ENCODE measurements around the gene LRPPRC.

DNA sequence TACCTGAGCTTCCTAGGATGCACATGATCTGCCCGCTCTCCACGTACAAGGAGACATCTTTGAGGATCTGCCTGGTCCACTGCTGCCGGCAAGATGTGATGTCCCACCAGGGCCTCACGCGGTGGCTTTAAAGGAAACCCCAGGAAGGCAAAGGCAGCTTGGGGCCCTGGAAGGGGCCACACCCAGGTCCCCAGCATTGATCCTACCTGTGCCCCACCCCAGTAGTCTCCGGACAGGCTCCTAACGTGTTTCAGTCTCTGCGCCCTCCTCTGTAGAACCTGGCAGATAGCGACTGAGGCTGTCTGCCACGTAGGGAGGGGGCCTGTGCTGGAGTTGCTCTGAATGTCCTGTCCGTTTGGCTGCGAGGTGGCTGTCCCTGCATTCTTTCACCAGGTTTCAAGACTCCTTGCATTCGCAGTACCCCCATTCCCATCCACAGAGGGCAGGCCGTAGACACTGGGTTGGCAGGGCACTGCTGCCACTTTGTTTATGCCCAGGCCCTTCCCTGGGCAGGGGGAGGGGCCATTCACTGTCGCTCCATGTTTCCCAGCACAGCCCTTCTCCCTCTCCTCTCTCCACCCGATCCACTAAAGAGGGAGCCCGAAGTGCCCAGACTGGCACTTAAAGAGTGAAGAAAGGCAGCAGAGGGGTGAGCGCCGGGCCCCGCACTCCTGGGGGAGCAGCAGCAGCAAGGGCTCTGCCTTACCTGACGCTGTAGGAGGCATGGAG lies 157.8 kb downstream of the LRPPRC start:
- no peak for TF ChIP-seq EZH2phosphoT487 (IDR thresholded peaks at IDR 0.05; ENCODE audit: low read depth, severe bottlenecking, unreplicated experiment)
- TF ChIP-seq, protein P1, sequence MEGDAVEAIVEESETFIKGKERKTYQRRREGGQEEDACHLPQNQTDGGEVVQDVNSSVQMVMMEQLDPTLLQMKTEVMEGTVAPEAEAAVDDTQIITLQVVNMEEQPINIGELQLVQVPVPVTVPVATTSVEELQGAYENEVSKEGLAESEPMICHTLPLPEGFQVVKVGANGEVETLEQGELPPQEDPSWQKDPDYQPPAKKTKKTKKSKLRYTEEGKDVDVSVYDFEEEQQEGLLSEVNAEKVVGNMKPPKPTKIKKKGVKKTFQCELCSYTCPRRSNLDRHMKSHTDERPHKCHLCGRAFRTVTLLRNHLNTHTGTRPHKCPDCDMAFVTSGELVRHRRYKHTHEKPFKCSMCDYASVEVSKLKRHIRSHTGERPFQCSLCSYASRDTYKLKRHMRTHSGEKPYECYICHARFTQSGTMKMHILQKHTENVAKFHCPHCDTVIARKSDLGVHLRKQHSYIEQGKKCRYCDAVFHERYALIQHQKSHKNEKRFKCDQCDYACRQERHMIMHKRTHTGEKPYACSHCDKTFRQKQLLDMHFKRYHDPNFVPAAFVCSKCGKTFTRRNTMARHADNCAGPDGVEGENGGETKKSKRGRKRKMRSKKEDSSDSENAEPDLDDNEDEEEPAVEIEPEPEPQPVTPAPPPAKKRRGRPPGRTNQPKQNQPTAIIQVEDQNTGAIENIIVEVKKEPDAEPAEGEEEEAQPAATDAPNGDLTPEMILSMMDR (IDR thresholded peaks at IDR 0.05; ENCODE audit: poor library complexity): no peak
